GM06990 (cell line): Measurements from ENCODE around the gene SERPINF2.
A peak's percentile ranks its signal among the peaks of the same experiment; 100 is the strongest.
"Not testable (repeated sequence)": the region's sequence is repeated elsewhere in the genome, so short reads cannot be mapped to it uniquely, and the experiment has no call there.

Experiments
- DNase-seq: peaks from one replicate; pipeline ENCODE4 v3.0.0-alpha.2; 2011; ENCODE audit not compliant: insufficient read length; ENCODE audit errors: extremely low read depth
- H3K27me3 ChIP-seq: replicated peaks from 2 replicates; pipeline ENCODE4 v1.6.0; 2011; ENCODE audit warnings: low read length; ENCODE audit not compliant: control insufficient read depth, insufficient read depth
- H3K36me3 ChIP-seq: 2 replicates; pipeline ENCODE4 v1.5.1; 2011; ENCODE audit warnings: low read length; ENCODE audit not compliant: control insufficient read depth, insufficient read depth
- H3K4me3 ChIP-seq: replicated peaks from 2 replicates; pipeline ENCODE4 v1.5.1; 2011; ENCODE audit warnings: low read depth, mild to moderate bottlenecking, control low read depth, low read length
- TF ChIP-seq, protein P1 (sequence below): IDR thresholded peaks from 2 replicates; pipeline ENCODE4 v1.5.1; 2011; ENCODE audit warnings: low read length, control low read depth, mild to moderate bottlenecking, inconsistent platforms; ENCODE audit not compliant: insufficient read depth, poor library complexity, severe bottlenecking

The SERPINF2 gene

DNA sequence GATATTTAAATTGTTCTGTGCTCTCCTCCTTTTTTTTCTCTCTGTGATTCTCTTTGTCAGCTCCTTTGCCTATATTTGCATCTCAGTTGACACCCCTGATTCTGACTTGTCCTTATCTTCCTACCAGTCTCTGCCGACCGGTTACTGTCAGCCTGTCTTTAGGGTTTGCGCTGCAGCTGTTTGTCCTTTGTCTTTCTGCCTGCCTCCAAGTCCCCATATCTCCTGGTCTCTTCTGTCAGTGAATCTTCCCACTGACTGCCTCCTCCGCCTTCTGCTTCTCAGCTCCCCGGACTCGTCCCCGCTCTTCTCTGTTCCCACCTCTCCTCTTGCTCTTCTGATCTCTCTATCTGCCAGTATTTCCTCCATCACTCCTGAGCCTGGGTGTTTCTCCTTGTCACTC, 37.7 kb upstream of the SERPINF2 start:
- Histone ChIP-seq H3K27me3 (no peaks in the 10 kb centered on the region), H3K4me3 (no peak overlapping the region), H3K36me3 (no peaks in the 10 kb centered on the region)
- DNase-seq = no peak
- TF ChIP-seq, protein P1, sequence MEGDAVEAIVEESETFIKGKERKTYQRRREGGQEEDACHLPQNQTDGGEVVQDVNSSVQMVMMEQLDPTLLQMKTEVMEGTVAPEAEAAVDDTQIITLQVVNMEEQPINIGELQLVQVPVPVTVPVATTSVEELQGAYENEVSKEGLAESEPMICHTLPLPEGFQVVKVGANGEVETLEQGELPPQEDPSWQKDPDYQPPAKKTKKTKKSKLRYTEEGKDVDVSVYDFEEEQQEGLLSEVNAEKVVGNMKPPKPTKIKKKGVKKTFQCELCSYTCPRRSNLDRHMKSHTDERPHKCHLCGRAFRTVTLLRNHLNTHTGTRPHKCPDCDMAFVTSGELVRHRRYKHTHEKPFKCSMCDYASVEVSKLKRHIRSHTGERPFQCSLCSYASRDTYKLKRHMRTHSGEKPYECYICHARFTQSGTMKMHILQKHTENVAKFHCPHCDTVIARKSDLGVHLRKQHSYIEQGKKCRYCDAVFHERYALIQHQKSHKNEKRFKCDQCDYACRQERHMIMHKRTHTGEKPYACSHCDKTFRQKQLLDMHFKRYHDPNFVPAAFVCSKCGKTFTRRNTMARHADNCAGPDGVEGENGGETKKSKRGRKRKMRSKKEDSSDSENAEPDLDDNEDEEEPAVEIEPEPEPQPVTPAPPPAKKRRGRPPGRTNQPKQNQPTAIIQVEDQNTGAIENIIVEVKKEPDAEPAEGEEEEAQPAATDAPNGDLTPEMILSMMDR = no peak

DNA sequence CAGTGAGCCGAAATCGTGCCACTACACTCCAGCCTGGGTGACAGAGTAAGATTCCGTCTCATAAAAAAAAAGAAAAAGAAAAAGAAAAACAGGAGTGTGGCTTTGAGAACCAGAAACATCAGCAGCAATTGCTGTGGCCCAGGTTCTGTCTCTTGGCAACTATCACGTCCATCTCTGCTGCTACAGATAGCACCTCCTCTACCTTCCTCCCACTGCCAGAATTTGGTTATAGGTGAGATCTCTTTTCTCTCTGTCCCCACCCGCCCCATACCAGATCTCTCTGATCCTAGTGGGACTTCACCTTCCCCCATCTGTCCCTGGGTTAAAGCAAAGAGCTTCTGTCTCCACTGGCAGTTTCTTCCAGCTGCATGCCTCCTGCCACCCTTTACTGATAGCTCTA, 35.6 kb upstream of the SERPINF2 start:
- Histone ChIP-seq H3K4me3 (no peak overlapping the region), H3K36me3 (no peaks in the 10 kb centered on the region), H3K27me3 (no peaks in the 10 kb centered on the region)
- TF ChIP-seq, protein P1 = no peak
- no peak for DNase-seq

DNA sequence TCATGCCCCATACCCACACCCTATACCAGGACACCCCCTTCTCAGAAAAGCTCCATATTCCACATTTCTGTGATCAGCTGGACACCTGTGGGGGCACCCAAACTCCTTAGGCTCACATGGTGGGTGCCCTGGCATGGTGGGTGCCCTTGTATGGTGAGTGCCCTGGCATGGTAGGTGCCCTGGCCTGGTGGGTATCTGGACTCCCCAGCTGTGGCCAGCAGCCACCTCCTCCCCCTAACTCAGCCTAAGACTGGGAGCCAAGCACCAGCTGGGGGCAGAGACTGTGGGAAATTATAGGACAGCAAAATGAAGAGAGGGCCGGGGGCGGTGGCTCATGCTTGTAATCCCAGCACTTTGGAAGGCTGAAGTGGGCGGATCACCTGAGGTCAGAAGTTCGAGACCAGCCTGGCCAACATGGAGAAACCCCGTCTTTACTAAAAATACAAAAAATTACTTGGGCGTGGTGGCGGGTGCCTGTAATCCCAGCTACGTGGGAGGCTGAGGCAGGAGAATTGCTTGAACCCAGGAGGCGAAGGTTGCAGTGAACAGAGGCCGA, 33.8 kb upstream of the SERPINF2 start:
- not testable (repeated sequence) for H3K27me3 ChIP-seq, H3K4me3 ChIP-seq, DNase-seq
- H3K36me3 ChIP-seq = peaks cover 11% of the 10 kb centered on the region

DNA sequence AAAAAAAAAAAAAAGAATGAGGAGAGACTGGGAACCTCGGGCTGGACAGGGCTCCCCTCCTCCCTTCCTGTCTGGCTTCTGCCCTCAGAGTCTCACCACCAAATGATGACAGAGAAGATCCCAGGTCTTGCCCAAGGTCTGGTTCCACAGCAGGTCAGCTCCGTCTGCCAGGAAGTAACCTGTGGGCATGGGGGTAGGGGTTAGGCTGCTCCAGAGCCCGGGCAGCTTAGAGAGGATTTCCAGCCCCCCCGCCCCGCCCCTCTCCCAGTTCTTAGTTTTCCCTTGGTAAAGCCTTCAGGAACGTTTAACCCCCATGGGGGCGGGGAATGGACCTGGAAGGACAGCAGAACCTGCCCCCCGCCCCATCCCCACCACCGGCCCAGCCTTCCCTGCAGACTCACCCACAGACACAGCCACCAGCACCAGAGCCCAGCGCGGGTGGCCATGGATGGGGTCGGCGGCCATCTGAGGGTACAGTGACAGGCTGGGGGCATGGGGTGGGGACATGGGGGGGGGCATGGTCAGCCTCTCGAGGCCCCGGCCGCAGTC, 33.2 kb upstream of the SERPINF2 start:
- TF ChIP-seq, protein P1 = no peak
- no peak for DNase-seq
- Histone ChIP-seq H3K27me3 (no peaks in the 10 kb centered on the region), H3K4me3 (peak overlapping the region; percentile 55), H3K36me3 (peaks cover 12% of the 10 kb centered on the region)

DNA sequence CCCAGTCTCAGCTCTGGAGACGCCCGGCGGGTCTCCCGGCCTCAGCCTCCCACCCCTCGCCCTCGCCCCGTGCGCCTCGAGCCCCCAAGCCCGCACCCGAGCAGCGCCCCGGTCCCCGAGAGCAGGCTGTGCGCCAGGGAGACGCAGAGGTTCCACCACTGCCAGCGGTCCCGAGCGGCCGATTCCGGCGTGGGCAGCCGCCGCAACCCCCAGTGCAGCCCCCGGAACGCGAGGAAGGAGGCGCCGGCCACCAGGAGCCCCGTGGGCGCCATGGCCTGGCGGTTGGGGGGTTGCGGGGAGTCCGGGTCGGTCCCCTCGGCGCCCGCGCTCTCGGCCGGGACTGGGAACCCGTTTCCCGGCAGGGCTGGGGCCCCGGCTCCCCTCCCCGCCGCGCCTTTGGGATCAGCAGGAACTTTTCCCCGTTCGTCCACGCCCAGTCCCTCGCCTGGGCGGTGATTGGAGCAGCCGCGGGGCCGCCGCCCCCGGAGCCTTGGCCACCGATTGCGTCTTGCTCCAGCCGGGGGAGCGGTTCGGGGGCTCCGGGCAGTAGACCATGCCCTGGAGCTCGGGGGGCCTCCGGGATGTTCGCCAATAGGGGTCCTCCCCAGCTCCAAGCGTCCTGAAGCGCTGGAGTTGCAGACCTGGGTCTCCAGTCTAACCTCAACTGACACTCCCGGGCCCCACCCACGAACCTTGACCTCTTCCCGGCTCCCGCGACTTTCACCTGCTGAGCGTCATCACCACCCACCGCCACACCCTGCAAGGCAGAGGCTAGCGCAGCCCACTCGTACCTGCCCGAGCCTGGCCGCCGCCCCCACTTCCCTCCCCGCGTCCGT, 32.5 kb upstream of the SERPINF2 start, which contains the start of gene TLCD2:
TLCD2 (minus strand) TSS at position 407 of the 836 bp plus-strand sequence; CDS start at position 272, 135 bp downstream.
- peaks cover 12% of the 10 kb centered on the region for H3K36me3 ChIP-seq
- DNase-seq = no peak
- TF ChIP-seq, protein P1 = no peak
- no peaks in the 10 kb centered on the region for H3K27me3 ChIP-seq
- peak within 1 kb of the TSS; percentile 55 for H3K4me3 ChIP-seq
